Sciatic nerve (tissue), 2 donors: ENCODE measurements around the gene PCIF1. TPM values are rescaled to one million over a fixed set of nuclear protein-coding genes. Genes with fewer than 3 reads are reported as not detected.
A peak's percentile ranks its signal among the peaks of the same experiment; 100 is the strongest.
"Not testable (repeated sequence)": the region's sequence is repeated elsewhere in the genome, so short reads cannot be mapped to it uniquely, and the experiment has no call there.

Experiments used
- ATAC-seq: fragments of 200-7000 bp; cut with Tn5 transposase; one replicate; pipeline ENCODE4 v1.9.1; 2020; ENCODE audit warnings: mild to moderate bottlenecking, moderate library complexity
- DNase-seq: peaks from one replicate; pipeline ENCODE4 v3.0.0-alpha.2; 2020; ENCODE audit warnings: low spot score
- intact Hi-C: fragments of 100-400 bp; cut with DNase I; formaldehyde crosslinking; loops from one replicate; pipeline ENCODE4 v1.14.2; 2022
- total RNA-seq: library from RNA; stranded (reverse); fragmentation: NEBNext Ultra II Directional; extraction: Animal tissue kit (Norgen Biotek cat#: 25700); gene quantifications from one replicate; pipeline ENCODE4 v1.2.1, GENCODE V29; 2021
- donor health status: DM: no; HTN: no; CAD: no.
- donor health status: DM: no; HTN: no; CAD: no.

Gene PCIF1
- total RNA-seq, 1 donor from 2014 or later: 38.2 TPM

- intact Hi-C loops: no loop called here
- ATAC-seq (peak; percentile 96), DNase-seq (peak; percentile 96)
Measured at GRCh38 chr20:45971675-45972499, 37.4 kb downstream of the PCIF1 start, which contains the start of gene ZNF335. ZNF335 (minus strand) TSS chr20:45972203; CDS start chr20:45971410, 793 bp downstream.

DNA sequence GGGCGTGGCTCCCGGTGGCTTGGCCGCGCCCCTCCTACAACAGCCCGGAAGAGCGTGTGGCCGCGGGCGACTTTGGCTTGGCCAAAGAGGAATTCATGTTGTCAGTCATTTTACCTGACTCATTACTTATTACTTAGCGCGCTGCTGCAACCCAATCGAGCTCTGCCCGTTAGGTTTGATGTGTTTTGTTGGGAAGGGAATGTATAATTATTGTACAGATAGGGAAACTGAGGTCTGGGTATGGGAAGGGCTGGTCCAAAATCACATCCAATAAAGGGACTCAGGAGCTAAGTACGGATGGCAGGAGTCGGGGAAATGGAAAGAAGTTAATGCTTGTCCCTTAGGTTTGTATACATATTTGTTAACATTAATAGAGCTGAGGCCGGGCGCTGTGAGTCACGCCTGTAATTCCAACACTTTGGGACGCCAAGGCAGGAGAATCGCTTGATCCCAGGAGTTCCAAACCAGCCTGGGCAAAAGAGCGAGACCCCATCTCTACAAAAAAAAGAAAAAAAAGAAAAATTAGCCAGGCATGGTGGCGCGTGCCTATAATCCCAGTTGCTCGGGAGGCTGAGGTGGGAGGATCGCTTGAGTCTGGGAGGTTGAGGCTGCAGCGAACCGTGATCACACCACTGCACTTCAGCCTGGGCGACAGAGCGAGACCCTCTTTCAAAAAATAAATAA is 38.2 kb downstream of the PCIF1 start:
- intact Hi-C loops: no loop called here
- DNase-seq: peak; percentile 62
- ATAC-seq: no peak

GRCh38 chr20:45974896-45975565 is 40.5 kb downstream of the PCIF1 start:
- peak; percentile 55 for DNase-seq
- intact Hi-C loops: no loop called here
- no peak for ATAC-seq

- peak; percentile 45 for DNase-seq
- ATAC-seq: no peak
- intact Hi-C loops: no loop called here
Measured at GRCh38 chr20:45975686-45976085, 41.2 kb downstream of the PCIF1 start.

- DNase-seq: peak; percentile 25
- no peak for ATAC-seq
- intact Hi-C loops: no loop called here
Measured at GRCh38 chr20:45976086-45976485, 41.6 kb downstream of the PCIF1 start.

DNA sequence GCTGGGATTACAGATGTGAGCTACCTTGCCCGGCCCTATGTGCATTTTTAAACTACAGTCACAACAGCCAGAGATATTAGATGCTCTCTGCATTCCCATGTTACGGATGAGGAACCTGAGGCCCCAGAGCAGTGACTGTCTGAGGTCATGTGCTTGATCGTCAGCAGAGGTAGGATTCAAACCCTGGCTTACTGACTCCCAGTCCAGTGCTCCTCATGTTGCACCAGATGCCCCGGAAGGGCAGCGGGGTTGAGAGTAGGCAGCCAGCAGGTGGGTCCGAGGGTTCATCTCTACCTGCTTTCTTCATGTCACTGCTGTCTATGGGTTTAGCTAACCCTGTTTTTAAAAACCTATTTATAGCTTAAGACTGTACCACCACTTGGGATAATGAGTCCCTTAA is 46.8 kb downstream of the PCIF1 start:
- intact Hi-C loops: no loop called here
- no peak for DNase-seq

GRCh38 chr20:45983279-45983743 is 48.8 kb downstream of the PCIF1 start:
- ATAC-seq: no peak
- intact Hi-C loops: no loop called here
- no peak for DNase-seq

More for the DNA sequence above, 46.8 kb downstream of the PCIF1 start:
- ATAC-seq: no peak

- no peak for ATAC-seq
- intact Hi-C loops: no loop called here
- no peak for DNase-seq
Measured at GRCh38 chr20:45985573-45985972, 51.1 kb downstream of the PCIF1 start.

DNA sequence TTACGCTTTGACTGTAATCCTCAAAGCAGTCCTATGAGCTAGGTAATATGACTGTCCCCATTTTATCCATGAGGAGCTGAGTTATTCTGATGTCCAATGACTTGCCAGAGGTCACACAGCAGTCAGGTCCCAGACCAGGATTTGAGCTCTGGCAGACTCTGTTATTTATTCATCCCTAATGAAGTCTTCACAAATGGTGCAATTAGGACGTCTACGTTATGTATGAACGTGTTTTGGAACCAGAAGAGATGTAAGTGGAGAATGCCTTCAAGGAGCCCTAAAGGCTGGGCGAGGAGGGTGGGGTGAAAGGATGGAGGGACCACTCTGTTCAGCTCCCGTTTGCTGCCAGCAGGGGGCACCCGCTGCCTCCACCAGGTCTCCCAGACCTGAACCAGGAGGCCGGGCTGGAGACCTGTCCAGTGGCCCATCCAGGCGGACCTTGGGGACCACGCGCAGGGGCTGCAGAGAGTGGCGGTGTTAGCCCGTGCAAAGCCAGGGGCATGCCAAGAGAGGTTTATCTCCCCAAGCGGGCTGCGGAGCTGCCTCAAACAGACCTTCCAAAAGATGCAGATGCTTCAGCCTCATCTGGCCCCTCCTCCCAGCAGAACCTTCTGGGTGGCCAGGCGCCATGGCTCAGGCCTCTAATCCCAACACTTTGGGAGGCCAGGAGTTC is 52.8 kb downstream of the PCIF1 start:
- intact Hi-C loops: no loop called here
- ATAC-seq (peak; percentile 82), DNase-seq (peak; percentile 82)

- ATAC-seq, DNase-seq, intact Hi-C loops: not testable (repeated sequence)
Measured at GRCh38 chr20:45988830-45989229, 54.3 kb downstream of the PCIF1 start.

DNA sequence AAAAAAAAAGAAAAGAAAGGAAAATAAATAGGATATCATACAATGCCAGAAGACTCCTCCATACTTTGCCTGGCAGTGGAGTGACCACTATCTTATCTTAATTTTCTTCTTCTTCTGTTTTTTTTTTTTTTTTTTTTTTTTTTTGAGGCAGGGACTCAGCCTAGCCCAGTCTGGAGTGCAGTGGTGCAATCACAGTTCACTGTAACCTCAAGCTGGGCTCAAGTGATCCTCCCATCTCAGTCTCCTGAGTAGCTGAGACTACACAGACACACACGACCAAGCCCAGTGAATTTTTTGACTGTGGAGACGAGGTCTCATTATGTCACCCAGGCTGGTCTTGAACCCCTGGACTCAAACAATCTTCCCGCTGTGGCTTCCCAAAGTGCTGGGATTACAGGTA is 57.1 kb downstream of the PCIF1 start:
- ATAC-seq (no peak), DNase-seq (no peak)
- intact Hi-C loops: no loop called here

GRCh38 chr20:45993197-45993951 is 58.9 kb downstream of the PCIF1 start:
- intact Hi-C loops: no loop called here
- DNase-seq (no peak), ATAC-seq (no peak)

DNA sequence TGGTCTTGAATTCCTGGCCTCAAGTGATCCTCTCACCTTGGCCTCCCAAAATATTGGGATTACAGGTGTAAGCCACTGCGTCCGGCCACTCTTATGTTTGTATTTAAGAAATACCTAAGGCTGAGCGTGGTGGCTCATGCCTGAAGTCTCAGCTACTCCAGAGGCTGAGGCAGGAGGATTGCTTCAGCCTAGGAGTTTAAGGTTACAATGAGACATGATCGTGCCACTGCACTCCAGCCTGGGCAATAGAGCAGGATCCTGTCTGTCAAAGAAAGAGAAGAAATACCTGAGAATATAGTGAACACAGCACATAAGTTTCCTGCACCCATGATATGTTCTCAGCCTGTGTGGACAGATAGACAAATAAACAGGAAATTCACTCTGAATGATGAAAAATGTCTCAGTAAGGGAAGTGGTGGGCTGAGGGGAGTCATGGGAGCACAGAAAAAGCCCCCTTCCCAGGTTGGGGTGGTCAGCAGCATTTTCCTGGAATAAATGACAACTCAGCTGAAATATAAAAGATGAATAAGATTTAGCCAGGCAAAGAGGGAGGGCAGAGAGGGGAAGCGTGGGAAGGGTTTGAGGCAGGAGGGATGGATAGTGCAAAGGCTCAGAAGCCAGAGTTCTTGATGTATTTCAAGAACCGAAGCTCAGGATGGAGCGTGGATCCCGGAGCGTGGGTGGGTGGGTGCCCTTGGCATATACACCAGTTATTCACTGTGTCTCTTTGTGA is 60.4 kb downstream of the PCIF1 start:
- DNase-seq (no peak), ATAC-seq (no peak)
- intact Hi-C loops: loop anchor here (5.0 kb wide), 1 partner anchor 792 kb away; no protein-coding TSS in a partner anchor

- not testable (repeated sequence) for ATAC-seq, DNase-seq
- intact Hi-C loops: loop anchor here (5.0 kb wide), 1 partner anchor 792 kb away; no protein-coding TSS in a partner anchor
Measured at GRCh38 chr20:45995495-45996097, 61.1 kb downstream of the PCIF1 start.

DNA sequence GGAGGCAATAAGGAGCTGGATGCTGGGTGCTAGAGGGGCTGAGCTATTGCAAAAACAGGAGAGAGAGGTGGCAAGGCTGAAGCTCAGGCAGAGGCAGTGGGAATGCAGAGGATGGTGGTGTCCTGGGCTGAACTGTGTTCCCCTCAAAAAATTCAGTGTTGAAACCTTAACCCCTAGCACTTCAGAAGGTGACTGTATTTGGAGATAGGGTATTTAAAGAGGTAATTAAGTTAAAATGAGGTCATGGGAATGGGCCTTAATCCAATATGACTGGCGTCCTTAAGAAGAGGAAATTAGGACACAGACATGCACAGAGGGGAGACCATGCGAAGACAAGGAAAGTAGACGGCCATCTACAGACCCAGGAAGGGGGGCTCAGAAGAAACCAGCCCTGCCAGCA is 62.7 kb downstream of the PCIF1 start:
- ATAC-seq: no peak
- intact Hi-C loops: loop anchor here (5.0 kb wide), 1 partner anchor 790 kb away; no protein-coding TSS in a partner anchor
- DNase-seq: no peak
